HG03135 (cell line): ENCODE results near the gene COL6A3.

Experiments used
- ATAC-seq: cut with Tn5 transposase; IDR thresholded peaks from one replicate; pipeline ENCODE4 v1.9.1; 2021; ENCODE audit warnings: mild to moderate bottlenecking, moderate library complexity; ENCODE audit not compliant: unreplicated experiment

The COL6A3 gene

GRCh38 chr2:237350597-237350996 is 63.4 kb downstream of the COL6A3 start:
- no peak for ATAC-seq

- no peak for ATAC-seq
Measured at GRCh38 chr2:237350070-237350469, 63.9 kb downstream of the COL6A3 start.

DNA sequence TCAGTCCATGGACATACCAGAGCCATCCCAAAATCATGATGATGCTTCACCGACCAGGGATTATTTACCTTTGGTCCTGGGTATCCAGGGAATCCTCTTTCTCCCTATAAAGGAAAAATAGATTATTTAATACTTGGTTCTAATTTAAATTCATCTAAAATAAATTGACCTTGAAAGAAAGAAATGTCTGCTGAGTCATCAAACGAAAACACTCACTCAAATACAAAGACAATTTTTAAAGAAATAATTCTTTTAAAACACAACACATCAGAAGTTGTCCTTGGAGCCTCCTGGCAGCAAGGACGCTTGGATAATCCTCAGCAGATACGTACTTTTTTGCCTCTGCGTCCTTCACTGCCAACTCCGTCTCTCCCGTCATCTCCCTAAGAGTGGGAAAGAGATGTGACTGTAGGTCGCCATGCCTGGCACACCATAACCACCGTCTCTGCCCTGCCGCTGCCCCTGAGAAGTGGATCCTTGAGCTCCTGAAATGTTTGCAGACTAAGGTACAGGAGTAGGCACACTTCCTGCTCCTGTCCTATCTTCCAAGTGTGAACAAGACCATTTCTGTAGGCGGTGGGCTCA is 65.6 kb downstream of the COL6A3 start:
- ATAC-seq, result no peak

- no peak for ATAC-seq
Measured at GRCh38 chr2:237345891-237346640, 67.9 kb downstream of the COL6A3 start.

DNA sequence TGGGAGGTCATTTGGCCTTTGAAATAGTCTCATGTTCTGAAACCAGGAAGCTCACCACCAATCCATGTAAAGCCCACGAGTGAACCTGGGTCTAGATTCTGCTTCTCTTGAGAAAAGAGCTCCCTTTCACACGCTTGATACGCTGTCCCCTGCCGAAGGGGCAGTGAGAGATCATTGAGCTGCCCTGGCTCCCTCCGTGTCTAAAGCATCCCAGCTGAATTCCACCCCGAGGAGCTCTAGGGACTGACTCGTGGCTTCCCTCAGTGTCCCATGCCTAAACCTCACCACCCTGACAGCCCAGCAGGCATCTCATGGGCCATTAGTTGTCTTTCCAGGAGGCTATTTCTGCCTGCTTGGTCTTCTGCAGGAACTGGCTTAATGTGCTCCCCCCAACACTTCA is 68.6 kb downstream of the COL6A3 start:
- ATAC-seq, result no peak

DNA sequence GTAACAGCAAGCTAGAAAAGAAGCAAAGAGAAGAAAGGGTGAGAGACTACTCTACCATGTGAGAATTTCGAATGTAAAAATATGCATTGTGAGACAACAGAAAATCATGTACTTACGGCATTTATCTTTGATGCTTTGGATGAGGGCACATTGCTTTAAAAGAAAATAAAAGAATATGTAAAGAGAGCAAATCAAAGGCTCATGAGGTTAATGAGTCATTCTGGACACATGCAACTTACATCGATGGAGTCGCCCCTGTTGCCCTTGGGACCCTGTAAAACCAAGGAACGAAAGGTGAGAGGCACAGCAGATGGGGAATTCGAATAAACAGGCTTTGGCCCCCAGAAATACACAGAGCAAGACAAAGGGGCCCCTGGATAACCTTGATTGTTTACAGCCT is 69.0 kb downstream of the COL6A3 start:
- ATAC-seq, result no peak

DNA sequence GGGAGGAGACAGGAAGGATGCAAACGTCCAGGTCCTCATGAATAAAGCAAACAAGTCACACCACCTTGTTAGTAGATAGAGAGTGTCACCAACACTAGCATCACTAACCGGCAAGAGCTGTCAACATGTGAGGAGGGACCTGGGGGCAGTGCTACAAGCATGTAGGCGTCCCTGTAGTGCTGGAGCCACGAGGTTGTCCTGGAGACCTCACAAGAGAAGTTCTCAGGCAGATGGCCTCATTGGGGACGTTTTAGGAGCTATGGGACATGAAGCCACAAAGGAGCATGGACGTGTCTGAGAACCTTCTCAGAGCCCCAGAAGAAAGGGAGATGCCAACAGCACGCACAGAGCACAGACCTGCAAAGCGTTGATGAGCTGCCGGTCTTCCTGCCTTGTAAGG is 70.0 kb downstream of the COL6A3 start:
- ATAC-seq, result no peak

GRCh38 chr2:237341872-237342271 is 72.1 kb downstream of the COL6A3 start:
- no peak for ATAC-seq

- no peak for ATAC-seq
Measured at GRCh38 chr2:237337586-237337985, 76.4 kb downstream of the COL6A3 start.

GRCh38 chr2:237336131-237336530 is 77.8 kb downstream of the COL6A3 start:
- ATAC-seq, result no peak

- no peak for ATAC-seq
Measured at GRCh38 chr2:237333748-237334147, 80.2 kb downstream of the COL6A3 start.

GRCh38 chr2:237330541-237330940 is 83.4 kb downstream of the COL6A3 start:
- ATAC-seq, result no peak

- no peak for ATAC-seq
Measured at GRCh38 chr2:237327175-237327950, 86.6 kb downstream of the COL6A3 start.

- ATAC-seq, result no peak
Measured at GRCh38 chr2:237326266-237327171, 87.4 kb downstream of the COL6A3 start.

DNA sequence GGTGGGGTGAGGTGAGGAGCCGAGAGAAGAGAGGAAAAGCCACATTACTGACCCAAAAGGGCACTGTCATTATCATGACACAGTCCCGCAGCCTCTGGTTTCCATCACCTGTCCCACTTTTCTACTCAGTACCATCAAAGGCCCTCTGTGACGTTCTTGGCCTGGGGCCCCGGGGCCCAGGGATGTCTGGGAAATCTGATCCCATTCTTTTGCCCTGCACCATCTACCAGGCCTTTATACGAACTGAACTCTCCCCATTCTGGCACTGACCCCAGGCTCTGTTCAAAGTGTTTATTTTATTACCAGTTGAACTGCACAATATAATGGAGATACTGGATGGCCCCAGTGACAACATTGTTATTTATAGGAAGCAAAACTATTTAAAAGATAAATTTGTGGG is 89.1 kb downstream of the COL6A3 start:
- ATAC-seq, result no peak

DNA sequence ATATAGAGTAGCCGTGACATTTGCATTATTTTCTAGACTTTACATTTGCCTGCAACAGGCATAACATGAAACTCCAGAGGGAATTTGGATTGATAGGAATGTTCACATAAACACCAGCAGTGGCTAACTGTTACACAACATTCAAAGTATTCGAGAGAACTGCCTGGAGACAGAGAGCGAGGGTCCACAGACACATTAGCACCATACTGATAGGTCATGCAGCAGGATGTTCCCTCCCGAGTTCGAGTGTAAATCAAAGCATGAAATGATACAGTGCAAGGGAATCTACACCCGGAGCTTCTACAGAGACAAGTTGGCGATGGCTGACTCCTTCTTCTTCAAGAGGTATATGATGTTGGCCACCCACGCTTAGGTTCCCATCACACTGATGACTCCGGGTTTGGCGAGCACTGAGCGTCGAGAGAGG is 89.5 kb downstream of the COL6A3 start:
- no peak for ATAC-seq

GRCh38 chr2:237323656-237324055 is 90.3 kb downstream of the COL6A3 start:
- no peak for ATAC-seq

GRCh38 chr2:237322564-237322963 is 91.4 kb downstream of the COL6A3 start:
- ATAC-seq, result no peak

- ATAC-seq, result no peak
Measured at GRCh38 chr2:237321746-237322145, 92.2 kb downstream of the COL6A3 start.

DNA sequence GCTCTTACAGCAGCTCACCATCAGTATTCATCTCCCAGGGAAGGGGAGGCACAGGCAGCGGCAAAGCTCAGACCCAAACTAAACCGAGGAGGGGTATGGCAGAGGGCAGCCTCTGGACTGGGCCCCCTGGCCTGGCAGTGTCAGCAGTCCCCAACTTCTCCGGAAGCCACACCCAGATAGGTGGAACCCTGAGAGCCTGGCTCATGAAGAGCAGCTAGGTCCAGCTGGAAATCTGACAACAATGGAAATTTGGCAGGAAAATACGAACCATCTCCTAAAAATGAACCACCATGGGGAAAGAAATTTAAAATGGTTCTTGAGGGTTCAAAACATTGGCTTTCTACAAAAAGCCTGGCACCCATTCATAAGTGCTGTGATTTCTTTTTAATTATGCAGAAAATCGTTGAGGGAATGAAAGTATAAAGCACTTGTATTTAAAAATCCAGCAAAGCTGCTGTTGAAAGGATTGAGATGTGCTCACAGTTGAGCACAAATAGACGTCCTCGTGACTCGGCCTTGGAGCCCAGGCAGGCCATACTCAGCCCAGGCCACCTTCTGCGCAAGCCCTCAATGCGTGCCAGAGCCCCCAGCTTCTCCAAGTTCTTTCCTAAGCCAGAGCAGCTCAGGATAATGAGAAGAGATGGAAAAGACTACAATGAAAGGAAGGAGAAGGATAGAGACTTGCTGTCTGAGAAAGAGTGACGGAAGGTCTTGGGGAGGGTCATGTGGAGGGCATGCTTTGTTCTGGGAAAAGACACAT is 93.0 kb downstream of the COL6A3 start:
- ATAC-seq, result no peak
